GM19438 (cell line): ENCODE data around the gene LRP4.
"Not testable (repeated sequence)": the region's sequence is repeated elsewhere in the genome, so short reads cannot be mapped to it uniquely, and the experiment has no call there.

Experiments used
- ATAC-seq: cut with Tn5 transposase; IDR thresholded peaks from one replicate; pipeline ENCODE4 v1.9.1; 2021; ENCODE audit warnings: low read depth; ENCODE audit not compliant: unreplicated experiment

Gene LRP4, protein sequence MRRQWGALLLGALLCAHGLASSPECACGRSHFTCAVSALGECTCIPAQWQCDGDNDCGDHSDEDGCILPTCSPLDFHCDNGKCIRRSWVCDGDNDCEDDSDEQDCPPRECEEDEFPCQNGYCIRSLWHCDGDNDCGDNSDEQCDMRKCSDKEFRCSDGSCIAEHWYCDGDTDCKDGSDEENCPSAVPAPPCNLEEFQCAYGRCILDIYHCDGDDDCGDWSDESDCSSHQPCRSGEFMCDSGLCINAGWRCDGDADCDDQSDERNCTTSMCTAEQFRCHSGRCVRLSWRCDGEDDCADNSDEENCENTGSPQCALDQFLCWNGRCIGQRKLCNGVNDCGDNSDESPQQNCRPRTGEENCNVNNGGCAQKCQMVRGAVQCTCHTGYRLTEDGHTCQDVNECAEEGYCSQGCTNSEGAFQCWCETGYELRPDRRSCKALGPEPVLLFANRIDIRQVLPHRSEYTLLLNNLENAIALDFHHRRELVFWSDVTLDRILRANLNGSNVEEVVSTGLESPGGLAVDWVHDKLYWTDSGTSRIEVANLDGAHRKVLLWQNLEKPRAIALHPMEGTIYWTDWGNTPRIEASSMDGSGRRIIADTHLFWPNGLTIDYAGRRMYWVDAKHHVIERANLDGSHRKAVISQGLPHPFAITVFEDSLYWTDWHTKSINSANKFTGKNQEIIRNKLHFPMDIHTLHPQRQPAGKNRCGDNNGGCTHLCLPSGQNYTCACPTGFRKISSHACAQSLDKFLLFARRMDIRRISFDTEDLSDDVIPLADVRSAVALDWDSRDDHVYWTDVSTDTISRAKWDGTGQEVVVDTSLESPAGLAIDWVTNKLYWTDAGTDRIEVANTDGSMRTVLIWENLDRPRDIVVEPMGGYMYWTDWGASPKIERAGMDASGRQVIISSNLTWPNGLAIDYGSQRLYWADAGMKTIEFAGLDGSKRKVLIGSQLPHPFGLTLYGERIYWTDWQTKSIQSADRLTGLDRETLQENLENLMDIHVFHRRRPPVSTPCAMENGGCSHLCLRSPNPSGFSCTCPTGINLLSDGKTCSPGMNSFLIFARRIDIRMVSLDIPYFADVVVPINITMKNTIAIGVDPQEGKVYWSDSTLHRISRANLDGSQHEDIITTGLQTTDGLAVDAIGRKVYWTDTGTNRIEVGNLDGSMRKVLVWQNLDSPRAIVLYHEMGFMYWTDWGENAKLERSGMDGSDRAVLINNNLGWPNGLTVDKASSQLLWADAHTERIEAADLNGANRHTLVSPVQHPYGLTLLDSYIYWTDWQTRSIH (N-terminal part only)

GRCh38 chr11:46918083-46918787, at the start of gene LRP4:
TSS of gene LRP4 (minus strand) at chr11:46918550. CDS start at chr11:46918379, 171 bp downstream.
- no peak for ATAC-seq

GRCh38 chr11:46967962-46968361, 49.6 kb upstream of the LRP4 start:
- no peak for ATAC-seq

DNA sequence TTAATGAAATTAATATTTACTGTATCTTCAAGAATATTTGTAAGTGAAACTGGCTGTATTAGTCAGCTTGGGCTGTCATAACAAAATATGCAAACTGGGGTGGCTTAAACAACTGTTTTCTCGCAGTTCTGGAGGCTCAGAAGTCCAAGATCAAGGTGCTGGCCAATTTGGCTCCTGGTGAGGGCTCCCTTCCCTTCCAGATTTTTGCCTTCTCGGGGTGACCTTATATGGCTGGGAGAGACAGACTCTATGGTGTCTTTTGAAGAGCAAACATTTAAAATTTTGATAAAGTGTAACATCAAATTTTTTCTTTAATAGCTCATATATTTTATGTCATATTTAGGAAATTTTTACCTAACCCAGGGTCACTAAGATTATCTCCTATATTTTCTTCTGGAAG, 48.4 kb upstream of the LRP4 start:
- ATAC-seq = no peak

- ATAC-seq = no peak
Measured at GRCh38 chr11:46963844-46964243, 45.5 kb upstream of the LRP4 start.

- not testable (repeated sequence) for ATAC-seq
Measured at GRCh38 chr11:46961886-46962285, 43.5 kb upstream of the LRP4 start.

DNA sequence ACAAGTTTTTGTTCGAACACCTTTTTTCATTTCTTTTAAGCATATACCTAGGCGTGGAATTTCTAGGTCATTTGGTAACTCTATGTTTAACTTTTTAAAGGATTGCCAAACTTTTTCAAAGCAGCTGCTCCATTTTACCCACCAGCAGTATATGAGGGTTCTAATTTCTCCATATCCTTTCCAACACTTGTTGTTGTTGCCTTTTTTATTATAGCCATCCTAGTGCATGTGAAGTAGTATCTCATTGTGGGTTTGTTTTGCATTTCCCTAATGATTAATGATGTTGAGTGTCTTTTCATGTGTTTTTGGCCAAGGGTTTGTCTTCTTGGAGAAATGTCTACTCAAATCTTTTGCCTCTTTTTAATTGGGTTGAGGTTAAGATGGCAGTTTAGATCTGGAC, 42.7 kb upstream of the LRP4 start:
- ATAC-seq = no peak

GRCh38 chr11:46958777-46959176, 40.4 kb upstream of the LRP4 start:
- ATAC-seq = no peak

GRCh38 chr11:46953093-46953492, 34.7 kb upstream of the LRP4 start:
- ATAC-seq = no peak

GRCh38 chr11:46952553-46952952, 34.2 kb upstream of the LRP4 start:
- no peak for ATAC-seq

GRCh38 chr11:46951864-46952263, 33.5 kb upstream of the LRP4 start:
- no peak for ATAC-seq

DNA sequence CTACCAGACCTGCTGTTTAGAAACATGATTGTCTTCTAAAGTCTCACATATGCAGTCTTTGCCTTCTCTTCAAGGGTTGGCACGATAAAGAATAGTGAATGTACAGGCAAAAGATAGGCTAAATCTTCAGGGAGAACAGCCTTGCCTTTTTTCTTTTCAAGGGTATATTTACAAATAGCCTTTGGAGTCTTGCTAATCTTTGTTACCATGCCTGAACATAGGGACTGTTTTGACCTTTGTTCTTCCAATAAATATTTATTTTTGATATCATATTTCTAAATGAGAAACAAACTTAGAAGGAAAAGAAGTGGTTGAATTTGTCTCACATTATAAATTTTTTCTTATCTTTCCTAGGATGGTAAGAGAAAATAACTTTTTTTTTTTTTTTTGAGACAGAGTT, 30.9 kb upstream of the LRP4 start:
- ATAC-seq = no peak

DNA sequence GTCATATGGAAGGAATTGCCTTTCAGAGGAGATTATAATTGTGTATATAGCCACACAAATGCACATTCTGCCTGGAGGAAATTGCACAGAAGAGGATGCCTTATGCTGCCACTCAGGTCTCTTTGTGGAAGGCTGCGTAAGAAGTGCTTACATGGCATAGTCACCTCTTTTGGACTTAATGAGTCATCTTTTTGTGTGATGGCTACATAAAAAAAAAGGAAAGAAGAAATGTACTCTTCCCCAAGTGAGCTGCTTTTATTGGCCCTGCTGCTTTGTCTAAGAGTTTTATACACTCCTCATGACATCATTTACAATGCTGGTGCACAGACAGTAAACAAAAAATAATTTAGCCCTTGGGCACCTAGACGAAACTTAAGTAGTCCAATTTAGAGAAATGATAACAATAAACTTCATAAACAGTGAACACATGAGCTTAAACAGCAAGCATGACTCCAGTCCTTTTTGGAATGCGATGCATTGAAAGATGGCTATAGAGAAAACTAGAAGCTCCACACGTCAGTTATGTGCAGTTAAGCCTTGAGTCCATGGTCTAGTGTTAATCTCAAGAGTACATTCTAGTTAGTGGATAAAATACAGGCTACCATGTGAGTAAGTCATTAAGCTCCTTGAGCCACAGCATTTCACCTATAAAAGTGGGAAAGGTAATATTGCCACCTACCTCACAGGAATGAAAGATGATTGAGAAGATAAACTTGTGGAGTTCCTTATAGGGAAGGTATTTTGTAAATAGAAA, 30.2 kb upstream of the LRP4 start:
- no peak for ATAC-seq

DNA sequence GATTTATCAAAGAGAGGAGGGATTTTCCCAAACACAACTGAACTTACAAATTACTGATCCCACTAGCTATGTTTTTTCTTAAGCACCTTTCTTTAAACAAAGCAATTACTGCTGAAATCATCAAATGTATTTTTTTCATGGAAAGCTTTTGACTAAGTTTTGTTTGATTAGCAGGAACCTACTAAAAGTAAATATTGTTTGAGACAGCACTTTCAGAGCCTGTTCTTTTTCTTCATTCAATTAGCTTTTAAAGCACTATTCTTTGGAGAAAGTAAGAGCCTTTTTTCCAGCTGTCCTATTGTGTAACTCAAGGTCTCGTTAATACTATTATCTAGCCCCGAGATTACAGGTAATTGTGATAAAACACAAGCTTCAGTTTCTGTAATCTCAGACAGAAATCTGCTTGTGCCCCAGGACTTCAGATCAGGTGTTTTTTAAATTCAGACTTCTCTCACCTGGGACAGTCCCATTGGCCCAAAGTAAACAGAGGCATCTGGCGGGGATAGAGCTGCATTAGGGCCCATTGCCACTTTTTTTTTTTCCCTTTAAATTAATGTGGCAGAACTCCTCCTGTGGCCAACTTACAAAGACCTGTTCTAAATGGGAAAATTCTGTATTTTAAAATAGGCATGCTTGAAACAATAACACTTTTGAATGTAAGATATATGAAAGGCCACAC, 29.2 kb upstream of the LRP4 start:
- no peak for ATAC-seq

DNA sequence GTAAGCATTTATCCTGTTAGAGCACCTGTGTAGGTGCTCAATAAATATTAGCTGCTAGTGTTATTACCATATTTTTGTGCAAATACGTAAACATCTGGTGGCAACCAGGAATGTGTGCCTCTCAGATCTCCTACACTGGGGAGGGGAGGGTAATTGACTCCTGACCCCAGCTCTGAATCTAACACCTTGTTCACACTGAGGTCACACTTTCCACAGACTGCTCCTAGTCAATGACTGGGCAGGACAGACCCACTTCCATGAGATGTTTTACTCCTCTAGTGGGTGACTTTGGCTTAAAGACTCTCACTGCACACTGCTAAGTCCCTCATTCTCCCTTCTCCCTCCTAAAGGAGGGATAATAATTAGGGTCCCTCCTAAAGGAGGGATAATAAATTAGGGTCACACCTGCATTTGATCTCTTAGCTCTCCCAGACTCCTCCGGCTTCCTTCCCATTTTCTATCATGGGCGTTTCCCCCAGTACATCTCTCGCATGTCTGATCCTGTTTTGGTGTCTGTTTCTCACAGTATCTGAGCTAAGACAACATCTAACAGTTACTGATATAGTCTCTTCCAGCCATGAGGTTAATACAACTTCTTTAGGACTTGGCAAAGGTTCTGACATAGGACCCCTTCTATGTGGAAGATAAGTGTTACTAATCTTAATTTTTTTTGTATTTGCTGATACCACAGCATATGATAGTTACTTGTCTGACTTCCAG, 26.2 kb upstream of the LRP4 start:
- no peak for ATAC-seq

DNA sequence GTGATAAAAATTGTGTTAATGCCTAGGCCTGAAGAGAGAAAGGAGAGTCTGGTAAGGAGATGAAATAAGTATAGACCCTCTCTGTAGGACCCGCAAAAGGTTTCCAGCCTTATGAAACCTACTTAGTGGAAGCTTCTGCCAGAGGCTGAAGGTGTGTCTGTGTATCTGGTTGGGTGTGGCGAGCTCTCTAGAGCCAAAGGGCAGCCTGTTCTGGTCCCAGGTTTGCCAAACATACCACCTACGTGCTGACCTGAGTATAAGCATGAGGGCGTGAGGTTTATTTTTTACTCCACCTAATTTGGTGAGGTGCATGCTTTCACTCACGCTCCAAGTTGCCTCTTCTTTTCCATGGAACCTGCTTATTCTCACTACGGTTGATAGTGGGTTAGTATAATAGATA, 23.8 kb upstream of the LRP4 start:
- no peak for ATAC-seq

DNA sequence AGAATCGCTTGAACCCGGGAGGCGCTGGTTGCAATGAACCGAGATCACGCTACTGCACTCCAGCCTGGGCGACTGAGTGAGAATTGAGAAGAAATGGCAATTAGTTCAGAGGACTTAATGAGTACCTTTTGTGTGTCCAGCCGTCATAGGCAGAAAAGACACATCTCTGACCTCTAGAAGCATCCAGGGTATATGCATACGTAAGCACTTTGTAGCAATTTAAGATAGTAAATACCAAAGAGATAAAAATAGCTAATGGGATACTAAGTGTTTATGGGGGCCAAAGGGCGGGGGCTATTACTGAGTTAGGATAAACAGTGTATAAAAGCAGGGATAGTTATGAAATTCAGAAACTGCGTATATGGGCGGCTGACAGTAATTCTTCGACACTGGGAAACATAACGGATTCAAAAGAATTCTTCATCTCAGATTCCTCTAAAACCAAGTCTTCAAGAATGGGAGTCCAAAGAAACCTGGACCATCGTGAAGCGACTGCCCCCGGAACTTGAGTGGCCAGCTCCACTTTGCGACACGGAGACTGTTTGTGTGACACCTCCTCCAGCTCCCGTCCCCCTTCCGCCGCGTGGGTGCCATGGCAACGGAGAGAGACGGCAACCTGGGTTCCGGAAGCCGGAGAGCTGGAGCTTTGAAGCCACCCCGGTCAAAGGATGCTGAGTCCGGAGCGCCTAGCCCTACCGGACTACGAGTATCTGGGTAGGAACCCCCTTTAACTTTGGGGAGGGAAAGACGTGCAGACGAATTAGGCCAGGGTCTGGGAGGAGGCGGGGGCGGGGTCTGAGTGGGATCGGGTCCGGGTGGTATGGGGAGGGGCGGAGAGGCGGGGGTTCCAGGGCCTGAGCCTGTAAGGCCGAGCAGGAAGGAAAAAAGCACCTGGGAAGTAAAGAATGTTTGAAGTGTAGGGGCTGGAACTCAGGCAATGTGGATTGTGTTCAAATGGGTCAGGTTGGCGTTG, 18.1 kb upstream of the LRP4 start, which contains the start of gene CSTPP1:
Gene CSTPP1, plus strand, starts transcription at position 624 of the 973 bp plus-strand sequence. Its CDS starts 45 bp downstream, at position 669.
- peak; percentile 83 for ATAC-seq

GRCh38 chr11:46930089-46930488, 11.7 kb upstream of the LRP4 start:
- ATAC-seq = no peak
